Measurements from ENCODE around the gene ARID1B. TPM values are rescaled to one million over a fixed set of nuclear protein-coding genes. Genes with fewer than 3 reads are reported as not detected.

The ARID1B gene
- total and polyA plus RNA-seq, 2 of the 13 experiments (the other 11 are each of a cell fraction or from before 2014, with no cell fraction given), result 20.1 to 32.6 TPM

DNA sequence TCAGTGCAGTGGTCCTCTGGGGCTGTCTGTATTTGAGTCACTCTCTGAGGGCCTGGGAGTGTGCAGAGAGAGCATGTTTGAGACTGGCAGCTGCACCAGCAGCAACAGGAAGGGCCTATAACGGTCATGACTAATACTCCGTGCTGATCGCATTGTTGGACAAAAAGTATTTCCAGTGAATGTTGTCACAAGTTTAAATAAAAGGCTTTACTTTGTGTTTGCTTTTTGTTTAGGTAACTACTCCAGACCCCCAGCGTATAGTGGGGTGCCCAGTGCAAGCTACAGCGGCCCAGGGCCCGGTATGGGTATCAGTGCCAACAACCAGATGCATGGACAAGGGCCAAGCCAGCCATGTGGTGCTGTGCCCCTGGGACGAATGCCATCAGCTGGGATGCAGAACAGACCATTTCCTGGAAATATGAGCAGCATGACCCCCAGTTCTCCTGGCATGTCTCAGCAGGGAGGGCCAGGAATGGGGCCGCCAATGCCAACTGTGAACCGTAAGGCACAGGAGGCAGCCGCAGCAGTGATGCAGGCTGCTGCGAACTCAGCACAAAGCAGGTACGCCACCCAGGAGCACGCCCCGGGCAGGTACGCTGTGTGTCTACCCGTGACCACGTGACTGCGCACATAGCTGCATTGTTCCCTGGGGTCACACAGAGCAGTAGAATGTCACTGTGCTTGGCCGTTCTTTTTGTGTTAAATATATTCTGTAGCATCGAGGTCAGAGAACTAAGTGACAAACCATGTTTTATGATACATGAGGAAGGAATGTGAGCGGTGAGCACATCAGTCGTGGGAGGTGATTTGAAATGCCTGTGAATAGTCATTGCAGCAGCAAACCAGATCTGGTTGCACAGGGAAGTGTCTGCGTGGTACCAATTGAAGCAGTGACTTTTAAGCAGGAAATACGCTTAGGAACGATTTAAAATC is 371.5 kb downstream of the ARID1B start (continued):
- TF ChIP-seq MTF2 (CRISPR knock-in tag; IDR thresholded peaks at IDR 0.05; ENCODE audit: borderline replicate concordance) (no peak), ZNF709 (CRISPR knock-in tag; IDR thresholded peaks at IDR 0.05) (no peak), ZNF468 (CRISPR knock-in tag; IDR thresholded peaks at IDR 0.05) (no peak)
- TF ChIP-seq, protein P1, sequence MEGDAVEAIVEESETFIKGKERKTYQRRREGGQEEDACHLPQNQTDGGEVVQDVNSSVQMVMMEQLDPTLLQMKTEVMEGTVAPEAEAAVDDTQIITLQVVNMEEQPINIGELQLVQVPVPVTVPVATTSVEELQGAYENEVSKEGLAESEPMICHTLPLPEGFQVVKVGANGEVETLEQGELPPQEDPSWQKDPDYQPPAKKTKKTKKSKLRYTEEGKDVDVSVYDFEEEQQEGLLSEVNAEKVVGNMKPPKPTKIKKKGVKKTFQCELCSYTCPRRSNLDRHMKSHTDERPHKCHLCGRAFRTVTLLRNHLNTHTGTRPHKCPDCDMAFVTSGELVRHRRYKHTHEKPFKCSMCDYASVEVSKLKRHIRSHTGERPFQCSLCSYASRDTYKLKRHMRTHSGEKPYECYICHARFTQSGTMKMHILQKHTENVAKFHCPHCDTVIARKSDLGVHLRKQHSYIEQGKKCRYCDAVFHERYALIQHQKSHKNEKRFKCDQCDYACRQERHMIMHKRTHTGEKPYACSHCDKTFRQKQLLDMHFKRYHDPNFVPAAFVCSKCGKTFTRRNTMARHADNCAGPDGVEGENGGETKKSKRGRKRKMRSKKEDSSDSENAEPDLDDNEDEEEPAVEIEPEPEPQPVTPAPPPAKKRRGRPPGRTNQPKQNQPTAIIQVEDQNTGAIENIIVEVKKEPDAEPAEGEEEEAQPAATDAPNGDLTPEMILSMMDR (CRISPR knock-in tag; IDR thresholded peaks at IDR 0.05), result no peak
- TF ChIP-seq, protein P2, sequence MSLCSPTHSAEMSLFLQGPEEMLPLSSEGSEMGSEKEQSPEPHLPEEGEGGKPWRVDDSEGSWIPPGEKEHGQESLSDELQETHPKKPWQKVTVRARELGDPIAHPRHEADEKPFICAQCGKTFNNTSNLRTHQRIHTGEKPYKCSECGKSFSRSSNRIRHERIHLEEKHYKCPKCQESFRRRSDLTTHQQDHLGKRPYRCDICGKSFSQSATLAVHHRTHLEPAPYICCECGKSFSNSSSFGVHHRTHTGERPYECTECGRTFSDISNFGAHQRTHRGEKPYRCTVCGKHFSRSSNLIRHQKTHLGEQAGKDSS (CRISPR knock-in tag; IDR thresholded peaks at IDR 0.05; ENCODE audit: borderline replicate concordance, low read depth), result no peak

DNA sequence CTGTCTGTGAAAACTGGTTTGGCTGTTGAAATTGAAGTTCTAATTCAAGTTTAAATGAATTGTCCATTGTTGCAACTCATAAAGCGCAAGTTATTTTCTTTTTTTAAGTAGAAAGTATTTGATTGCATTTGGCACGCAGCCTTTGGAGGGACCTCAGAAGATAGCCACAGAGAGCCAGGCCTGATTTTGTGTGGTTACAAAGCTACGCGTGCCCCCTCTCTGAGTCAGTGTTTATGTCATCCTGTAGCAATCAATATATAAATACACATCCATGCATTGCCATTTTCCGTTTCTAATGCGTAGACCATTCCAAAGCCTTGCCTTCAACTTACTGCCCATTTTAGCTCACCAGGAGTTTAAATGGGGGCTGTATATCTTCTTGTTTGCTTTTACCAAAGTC is 372.9 kb downstream of the ARID1B start:
- no peak overlapping the region for H3K9ac ChIP-seq (ENCODE audit: insufficient read depth, low read depth, low read length)
- WGBS (ENCODE audit: low lambda C conversion rate), result 96% methylated on average over 6 of the region's 6 CpGs
- no TSS peak for BruUV-seq (replicated peaks)

More for the DNA sequence above, 372.9 kb downstream of the ARID1B start:
- DNase-seq (ENCODE audit: low spot score) (no peak), FAIRE-seq (no peak), ATAC-seq (no peak)
- ChIA-PET POLR2A (no interaction called here), CTCF (ENCODE audit: low intra/inter-chr PET ratio, low total read pairs) (no interaction called here)
- H2AFZ ChIP-seq (ENCODE audit: low read length), result no peak overlapping the region
- TF ChIP-seq YEATS4 (CRISPR knock-in tag; IDR thresholded peaks at IDR 0.05; ENCODE audit: borderline replicate concordance) (no peak), ZNF7 (CRISPR knock-in tag; IDR thresholded peaks at IDR 0.05) (no peak)
- no peaks in the 10 kb centered on the region for H3K79me2 ChIP-seq (ENCODE audit: insufficient read depth, low read length)
- H3K27me3 ChIP-seq (ENCODE audit: control insufficient read depth in 1 of 2, insufficient read depth in 2 of 2, low read length in 2 of 2), result no peaks in the 10 kb centered on the region
- H3K27ac ChIP-seq (ENCODE audit: extremely low read length, insufficient read depth, low read length), result no peak overlapping the region
- H4K20me1 ChIP-seq (ENCODE audit: insufficient read depth, low read length), result peaks cover 4% of the 10 kb centered on the region; the same call in 1 of the 2 replicates
- intact Hi-C loops (cut with micrococcal nuclease; ENCODE audit: unreplicated experiment), result no loop called here
- H3K4me3 ChIP-seq (replicated peaks in 1 of 3; ENCODE audit: insufficient read depth in 1 of 3, low read depth in 2 of 3, low read length in 3 of 3), result no peak overlapping the region
- in situ Hi-C loops (cut with HindIII; ENCODE audit: extremely low pct_ligation_motif_present, low pct_unique_long_range_greater_than_20kb), result no loop called here
- no peak overlapping the region for H3K4me2 ChIP-seq (ENCODE audit: low read depth, low read length)
- H3K4me1 ChIP-seq (ENCODE audit: insufficient read depth, low read length), result no peaks in the 10 kb centered on the region
- H3K9me3 ChIP-seq (ENCODE audit: low read length), result no peaks in the 10 kb centered on the region
- H3K36me3 ChIP-seq (replicated peaks in 1 of 2; ENCODE audit: control insufficient read depth in 1 of 2, insufficient read depth in 2 of 2, low read length in 2 of 2), result peaks cover 18 to 45% of the 10 kb centered on the region in 2 experiments
